ENCODE results near the gene ATRNL1. TPM values are rescaled to one million over a fixed set of nuclear protein-coding genes. Genes with fewer than 3 reads are reported as not detected.

ATRNL1 gene
- total RNA-seq, 1 donor from 2014 or later: 15.5 TPM

DNA sequence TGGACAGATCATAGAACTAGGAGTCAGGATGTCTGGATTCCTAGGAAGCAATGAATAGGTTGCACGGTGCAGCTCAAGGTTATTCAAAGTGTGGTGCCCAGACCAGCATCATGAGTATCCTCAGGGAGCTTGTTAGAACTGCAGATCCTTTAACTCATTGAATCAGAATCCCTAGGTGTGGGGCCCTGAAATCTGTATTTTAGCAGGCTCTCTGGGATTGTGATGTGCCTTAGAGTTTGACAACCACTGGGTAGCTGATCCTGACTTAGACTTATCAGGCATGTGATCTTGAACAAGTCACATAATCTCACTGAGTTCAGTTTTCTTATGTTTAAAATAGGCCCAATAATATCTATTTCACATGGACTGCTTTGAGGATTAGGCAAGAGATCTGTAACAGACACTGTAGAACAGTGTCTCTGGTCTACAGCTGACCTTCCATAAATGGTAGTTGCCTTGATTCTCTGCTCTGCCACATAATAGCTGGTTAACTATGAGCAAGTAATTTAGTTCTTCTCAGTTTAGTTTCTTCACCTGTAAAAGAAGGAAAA, 46.4 kb upstream of the ATRNL1 start:
- H3K27ac ChIP-seq: no peak overlapping the region
- H3K4me3 ChIP-seq: no peak overlapping the region
- H3K9me3 ChIP-seq: no peaks in the 10 kb centered on the region
- TF ChIP-seq POLR2AphosphoS5 (IDR thresholded peaks at IDR 0.05; ENCODE audit: insufficient read depth in 1 of 2, low read depth in 1 of 2) (no peak), POLR2A (IDR thresholded peaks at IDR 0.05) (no peak), CTCF (IDR thresholded peaks at IDR 0.05) (no peak)
- DNase-seq (ENCODE audit: extremely low spot score in 2 of 2): no peak
- intact Hi-C loops (cut with DNase I): no loop called here
- H3K4me1 ChIP-seq: no peaks in the 10 kb centered on the region
- H3K27me3 ChIP-seq: no peaks in the 10 kb centered on the region
- H3K36me3 ChIP-seq: no peaks in the 10 kb centered on the region

DNA sequence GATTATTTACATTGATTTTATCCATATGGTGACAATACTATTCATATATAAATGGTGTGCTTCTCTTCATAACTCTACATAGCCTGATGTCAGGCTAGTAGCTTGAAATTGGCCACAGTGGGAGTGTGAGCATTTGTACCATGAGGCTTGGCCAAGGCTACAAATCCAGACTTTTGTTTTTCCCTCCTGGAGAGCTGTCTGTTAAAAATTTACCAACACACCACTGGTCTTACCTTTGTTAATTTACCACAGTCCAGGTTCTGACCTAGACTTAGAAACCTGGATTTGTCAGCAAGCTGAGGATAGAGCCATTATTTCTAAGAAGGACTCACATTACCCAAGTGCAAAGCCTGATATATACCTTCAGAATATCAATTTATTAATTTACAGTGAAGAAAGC, 45.5 kb upstream of the ATRNL1 start:
- TF ChIP-seq CTCF (IDR thresholded peaks at IDR 0.05) (no peak), POLR2AphosphoS5 (IDR thresholded peaks at IDR 0.05; ENCODE audit: insufficient read depth in 1 of 2, low read depth in 1 of 2) (no peak), POLR2A (IDR thresholded peaks at IDR 0.05) (no peak)
- intact Hi-C loops (cut with DNase I): no loop called here
- DNase-seq (ENCODE audit: extremely low spot score in 2 of 2): no peak
- no peak overlapping the region for H3K27ac ChIP-seq
- H3K9me3 ChIP-seq: no peaks in the 10 kb centered on the region
- H3K27me3 ChIP-seq: no peaks in the 10 kb centered on the region
- no peaks in the 10 kb centered on the region for H3K36me3 ChIP-seq
- no peaks in the 10 kb centered on the region for H3K4me1 ChIP-seq
- H3K4me3 ChIP-seq: no peak overlapping the region

DNA sequence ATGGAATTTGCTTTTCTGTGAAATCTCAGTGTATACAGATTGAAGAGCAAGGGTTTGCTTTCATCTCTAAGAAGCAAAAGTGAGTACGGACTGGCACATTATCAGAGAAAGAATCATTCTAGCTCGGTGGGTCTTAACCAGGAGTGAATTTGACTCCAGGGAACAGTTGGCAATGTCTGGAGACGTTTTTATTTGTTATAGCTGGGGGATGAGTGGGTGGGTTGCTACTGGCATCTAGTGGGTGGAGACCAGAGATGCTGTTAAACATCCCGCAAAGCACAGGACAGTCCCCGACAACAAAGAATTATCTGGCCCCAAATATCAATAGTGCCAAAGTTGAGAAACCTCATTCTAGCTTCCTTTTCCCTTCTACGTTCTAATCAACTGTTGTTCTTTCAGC, 43.8 kb upstream of the ATRNL1 start:
- TF ChIP-seq POLR2A (IDR thresholded peaks at IDR 0.05) (no peak), CTCF (IDR thresholded peaks at IDR 0.05) (no peak), POLR2AphosphoS5 (IDR thresholded peaks at IDR 0.05; ENCODE audit: insufficient read depth in 1 of 2, low read depth in 1 of 2) (no peak)
- Histone ChIP-seq H3K9me3 (no peaks in the 10 kb centered on the region), H3K4me1 (no peaks in the 10 kb centered on the region), H3K4me3 (no peak overlapping the region), H3K36me3 (no peaks in the 10 kb centered on the region), H3K27ac (no peak overlapping the region), H3K27me3 (no peaks in the 10 kb centered on the region)
- no peak for DNase-seq (ENCODE audit: extremely low spot score in 2 of 2)
- intact Hi-C loops (cut with DNase I): no loop called here

DNA sequence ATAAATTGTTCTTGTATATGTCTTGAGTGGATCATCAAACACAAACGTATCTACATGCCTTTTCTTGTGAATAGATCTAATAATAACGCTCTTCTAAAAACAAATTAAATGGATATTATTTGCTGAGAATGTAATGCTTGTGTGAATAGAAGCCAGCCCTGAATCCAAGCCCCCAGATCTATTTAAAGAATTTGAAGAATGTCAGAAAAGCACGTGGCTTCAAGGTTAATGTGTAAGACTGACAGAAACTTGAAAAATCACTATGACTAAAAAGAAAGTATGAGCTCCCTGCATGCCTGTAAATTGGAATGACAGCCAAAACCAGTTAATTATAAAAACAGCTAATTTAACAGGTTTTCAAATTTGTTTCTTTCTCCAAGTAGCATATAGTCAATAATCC, 43.2 kb upstream of the ATRNL1 start:
- H3K27ac ChIP-seq: no peak overlapping the region
- H3K36me3 ChIP-seq: no peaks in the 10 kb centered on the region
- no peaks in the 10 kb centered on the region for H3K4me1 ChIP-seq
- H3K9me3 ChIP-seq: no peaks in the 10 kb centered on the region
- TF ChIP-seq POLR2A (IDR thresholded peaks at IDR 0.05) (no peak), POLR2AphosphoS5 (IDR thresholded peaks at IDR 0.05; ENCODE audit: insufficient read depth in 1 of 2, low read depth in 1 of 2) (no peak), CTCF (IDR thresholded peaks at IDR 0.05) (no peak)
- intact Hi-C loops (cut with DNase I): no loop called here
- no peak overlapping the region for H3K4me3 ChIP-seq
- H3K27me3 ChIP-seq: no peaks in the 10 kb centered on the region
- DNase-seq (ENCODE audit: extremely low spot score in 2 of 2): no peak

- intact Hi-C loops (cut with DNase I): no loop called here
- DNase-seq (ENCODE audit: extremely low spot score in 2 of 2): no peak
- no peaks in the 10 kb centered on the region for H3K4me1 ChIP-seq
Measured at GRCh38 chr10:115050375-115051010, 42.7 kb upstream of the ATRNL1 start.

More at GRCh38 chr10:115050375-115051010, 42.7 kb upstream of the ATRNL1 start:
- H3K9me3 ChIP-seq: no peaks in the 10 kb centered on the region
- no peak overlapping the region for H3K4me3 ChIP-seq
- H3K36me3 ChIP-seq: no peaks in the 10 kb centered on the region
- no peak for TF ChIP-seq CTCF (IDR thresholded peaks at IDR 0.05)
- TF ChIP-seq POLR2A (IDR thresholded peaks at IDR 0.05): no peak
- TF ChIP-seq POLR2AphosphoS5 (IDR thresholded peaks at IDR 0.05; ENCODE audit: insufficient read depth in 1 of 2, low read depth in 1 of 2): no peak
- H3K27ac ChIP-seq: no peak overlapping the region
- H3K27me3 ChIP-seq: no peaks in the 10 kb centered on the region
